ENCODE data around the gene MRGPRF. TPM values are rescaled to one million over a fixed set of nuclear protein-coding genes. Genes with fewer than 3 reads are reported as not detected.

MRGPRF gene
- total RNA-seq, 1 experiment from 2014 or later, result not detected

DNA sequence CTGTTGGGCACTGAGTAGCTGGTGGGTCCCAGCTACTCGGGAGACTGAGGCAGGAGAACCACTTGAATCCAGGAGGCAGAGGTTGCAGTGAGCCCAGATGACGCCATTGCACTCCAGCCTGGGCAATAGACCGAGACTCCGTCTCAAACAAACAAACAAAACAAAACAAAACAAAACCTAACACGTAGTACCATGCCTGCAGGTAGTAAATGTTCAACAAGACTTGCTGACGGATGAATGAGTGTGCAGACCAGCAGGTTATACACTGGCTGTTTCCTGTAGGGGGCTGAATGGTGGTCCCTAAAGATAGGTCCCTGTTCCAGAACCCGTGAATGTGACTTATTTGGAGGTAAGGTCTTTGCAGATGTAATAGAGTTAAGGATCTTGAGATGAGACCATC, 19.5 kb downstream of the MRGPRF start:
- peaks cover 16% of the 10 kb centered on the region; the same call in 1 of the 2 replicates for H3K27me3 ChIP-seq (ENCODE audit: low read length)
- H4K20me1 ChIP-seq (ENCODE audit: low read length), result no peaks in the 10 kb centered on the region
- no peak overlapping the region for H3K27ac ChIP-seq (ENCODE audit: low read length)
- H3K4me3 ChIP-seq (ENCODE audit: low read length), result no peak overlapping the region
- no peaks in the 10 kb centered on the region for H3K4me1 ChIP-seq (ENCODE audit: insufficient read depth, low read length)
- H3K79me2 ChIP-seq (ENCODE audit: low read length), result no peaks in the 10 kb centered on the region
- H3K9me2 ChIP-seq (replicated peaks; ENCODE audit: low read length), result no peaks in the 10 kb centered on the region
- no peak overlapping the region for H2AFZ ChIP-seq (ENCODE audit: low read length)
- H3K9me3 ChIP-seq (ENCODE audit: low read length), result no peaks in the 10 kb centered on the region
- no peak overlapping the region for H3K4me2 ChIP-seq (ENCODE audit: low read length)
- BruUV-seq (replicated peaks), result no TSS peak
- ATAC-seq, result no peak
- no peak overlapping the region for H3K9ac ChIP-seq (ENCODE audit: low read length)
- DNase-seq, result no peak
- CTCF ChIA-PET, result no interaction called here
- POLR2A ChIA-PET (ENCODE audit: unreplicated experiment), result no interaction called here
- TF ChIP-seq EZH2phosphoT487 (IDR thresholded peaks at IDR 0.05; ENCODE audit: borderline replicate concordance, low read length) (no peak), EZH2 (IDR thresholded peaks at IDR 0.05; ENCODE audit: low read length, unreplicated experiment) (no peak), CTCF (conservative IDR thresholded peaks at IDR 0.05; ENCODE audit: low read depth, low read length) (no peak)
- H3F3A ChIP-seq (ENCODE audit: low read length, unreplicated experiment), result no peaks in the 10 kb centered on the region
- intact Hi-C loops (cut with micrococcal nuclease), result no loop called here
- no peaks in the 10 kb centered on the region for H3K36me3 ChIP-seq (ENCODE audit: low read depth, low read length)

- no peak overlapping the region for H3K27ac ChIP-seq (ENCODE audit: low read length)
- BruUV-seq (replicated peaks), result no TSS peak
- no peaks in the 10 kb centered on the region for H4K20me1 ChIP-seq (ENCODE audit: low read length)
- H3K27me3 ChIP-seq (ENCODE audit: low read length), result peaks cover 16% of the 10 kb centered on the region; the same call in 1 of the 2 replicates
- intact Hi-C loops (cut with micrococcal nuclease), result no loop called here
- TF ChIP-seq EZH2 (IDR thresholded peaks at IDR 0.05; ENCODE audit: low read length, unreplicated experiment) (no peak), EZH2phosphoT487 (IDR thresholded peaks at IDR 0.05; ENCODE audit: borderline replicate concordance, low read length) (no peak), CTCF (conservative IDR thresholded peaks at IDR 0.05; ENCODE audit: low read depth, low read length) (no peak)
- CTCF ChIA-PET, result no interaction called here
- H3K9me3 ChIP-seq (ENCODE audit: low read length), result no peaks in the 10 kb centered on the region
- no peak for ATAC-seq
- H3K4me2 ChIP-seq (ENCODE audit: low read length), result no peak overlapping the region
- no peaks in the 10 kb centered on the region for H3K9me2 ChIP-seq (replicated peaks; ENCODE audit: low read length)
- H3K4me1 ChIP-seq (ENCODE audit: insufficient read depth, low read length), result no peaks in the 10 kb centered on the region
- no peak overlapping the region for H3K9ac ChIP-seq (ENCODE audit: low read length)
- no peak for DNase-seq
- POLR2A ChIA-PET (ENCODE audit: unreplicated experiment), result no interaction called here
- no peaks in the 10 kb centered on the region for H3K79me2 ChIP-seq (ENCODE audit: low read length)
- no peak overlapping the region for H2AFZ ChIP-seq (ENCODE audit: low read length)
- H3K36me3 ChIP-seq (ENCODE audit: low read depth, low read length), result no peaks in the 10 kb centered on the region
- H3F3A ChIP-seq (ENCODE audit: low read length, unreplicated experiment), result no peaks in the 10 kb centered on the region
- H3K4me3 ChIP-seq (ENCODE audit: low read length), result no peak overlapping the region
Observed at GRCh38 chr11:68992743-68993255, 20.2 kb downstream of the MRGPRF start.

DNA sequence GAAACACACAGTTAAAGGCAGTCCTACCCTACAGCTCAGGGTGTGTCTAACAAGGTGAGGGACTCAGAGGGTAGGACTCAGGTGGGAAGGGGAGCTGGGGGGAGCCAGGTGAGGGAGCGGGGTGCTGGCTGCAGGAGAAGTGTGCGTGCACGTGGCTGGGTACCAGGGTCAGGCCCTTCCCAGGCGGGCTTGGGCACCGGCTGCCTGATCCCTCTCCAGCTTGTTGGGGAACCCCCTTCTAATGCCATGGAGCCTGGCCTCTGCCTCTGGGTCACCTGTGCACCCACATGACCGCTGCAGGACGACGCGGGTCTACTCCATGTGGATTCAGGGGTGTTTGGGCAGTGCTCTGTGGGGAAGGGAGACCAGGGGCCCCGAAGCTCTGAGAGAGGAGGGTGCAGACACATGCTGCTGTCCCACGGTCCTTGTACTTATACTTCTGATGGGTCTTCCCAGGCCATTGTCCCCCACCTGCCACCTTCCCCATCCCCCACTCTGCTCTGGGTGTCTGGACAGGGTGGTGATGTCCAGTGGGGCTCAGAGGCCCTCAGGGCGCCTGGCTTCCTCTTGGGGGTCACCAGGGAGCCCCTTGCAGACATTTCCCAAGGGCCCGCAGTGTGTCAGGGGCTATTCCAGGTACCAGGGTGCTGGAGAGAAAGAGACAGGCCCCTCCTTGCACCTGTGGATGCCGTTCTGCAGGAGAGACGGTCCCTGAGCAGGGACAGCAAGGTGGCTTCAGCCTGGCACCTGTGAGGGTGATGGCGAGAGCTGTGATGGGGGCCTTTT, 21.9 kb downstream of the MRGPRF start:
- Histone ChIP-seq H3K4me3 (ENCODE audit: low read length) (no peak overlapping the region), H3K4me1 (ENCODE audit: insufficient read depth, low read length) (no peaks in the 10 kb centered on the region), H3K27me3 (ENCODE audit: low read length) (peaks cover 22% of the 10 kb centered on the region), H3F3A (ENCODE audit: low read length, unreplicated experiment) (no peaks in the 10 kb centered on the region), H2AFZ (ENCODE audit: low read length) (no peak overlapping the region), H3K36me3 (ENCODE audit: low read depth, low read length) (no peaks in the 10 kb centered on the region), H3K9me3 (ENCODE audit: low read length) (no peaks in the 10 kb centered on the region), H3K4me2 (ENCODE audit: low read length) (no peak overlapping the region), H3K79me2 (ENCODE audit: low read length) (no peaks in the 10 kb centered on the region), H4K20me1 (ENCODE audit: low read length) (no peaks in the 10 kb centered on the region), H3K9ac (ENCODE audit: low read length) (no peak overlapping the region), H3K27ac (ENCODE audit: low read length) (no peak overlapping the region), H3K9me2 (replicated peaks; ENCODE audit: low read length) (no peaks in the 10 kb centered on the region)
- no TSS peak for BruUV-seq (replicated peaks)
- intact Hi-C loops (cut with micrococcal nuclease), result no loop called here
- ATAC-seq (no peak), DNase-seq (no peak)
- TF ChIP-seq CTCF (conservative IDR thresholded peaks at IDR 0.05; ENCODE audit: low read depth, low read length), result no peak
- no peak for TF ChIP-seq EZH2 (IDR thresholded peaks at IDR 0.05; ENCODE audit: low read length, unreplicated experiment)
- TF ChIP-seq EZH2phosphoT487 (IDR thresholded peaks at IDR 0.05; ENCODE audit: borderline replicate concordance, low read length), result no peak
- CTCF ChIA-PET, result no interaction called here
- POLR2A ChIA-PET (ENCODE audit: unreplicated experiment), result no interaction called here
